Mesenchymal stem cell (in vitro differentiated cells and primary cell): ENCODE measurements around the gene ERICH2.
"Not testable (repeated sequence)": the region's sequence is repeated elsewhere in the genome, so short reads cannot be mapped to it uniquely, and the experiment has no call there.

Experiments used
- DNase-seq: peaks from one replicate; pipeline ENCODE4 v3.0.0-alpha.2; 2013
- H2AFZ ChIP-seq: one replicate; pipeline ENCODE4 v1.6.1; 2013; ENCODE audit warnings: low read depth, mild to moderate bottlenecking, control low read depth, inconsistent platforms, low read length, moderate library complexity
- H2AK5ac ChIP-seq: 2 replicates; pipeline ENCODE4 v1.6.1; 2013; ENCODE audit warnings: low read length, moderate library complexity, mild to moderate bottlenecking, inconsistent platforms; ENCODE audit not compliant: severe bottlenecking
- H2BK120ac ChIP-seq: one replicate; pipeline ENCODE4 v1.6.1; 2013; ENCODE audit warnings: low read depth, mild to moderate bottlenecking, inconsistent platforms, low read length, moderate library complexity
- H2BK12ac ChIP-seq, 2 experiments: one replicate each; pipeline ENCODE4 v1.6.1; 2013; ENCODE audit warnings: inconsistent platforms in 2 of 2, low read length in 2 of 2, mild to moderate bottlenecking in 2 of 2, moderate library complexity in 2 of 2, control low read depth in 1 of 2
- H2BK15ac ChIP-seq: one replicate; pipeline ENCODE4 v1.6.1; 2013; ENCODE audit warnings: mild to moderate bottlenecking, low read depth, inconsistent platforms; ENCODE audit not compliant: poor library complexity, severe bottlenecking
- H2BK5ac ChIP-seq: 2 replicates; pipeline ENCODE4 v1.6.1; 2013; ENCODE audit warnings: low read depth, mild to moderate bottlenecking, low read length, control low read depth, inconsistent platforms; ENCODE audit not compliant: poor library complexity, severe bottlenecking
- H3K14ac ChIP-seq, 2 experiments: one replicate each; pipeline ENCODE4 v1.6.1; 2013; ENCODE audit warnings: inconsistent platforms in 2 of 2, low read length in 2 of 2, control low read depth in 1 of 2, mild to moderate bottlenecking in 1 of 2, moderate library complexity in 1 of 2
- H3K18ac ChIP-seq, 2 experiments: one replicate each; pipeline ENCODE4 v1.6.1; 2013; ENCODE audit warnings: inconsistent platforms in 2 of 2, low read length in 2 of 2, control low read depth in 1 of 2, low read depth in 1 of 2, mild to moderate bottlenecking in 1 of 2
- H3K23ac ChIP-seq, 2 experiments: one replicate each; pipeline ENCODE4 v1.6.1; 2013; ENCODE audit warnings: inconsistent platforms in 2 of 2, low read length in 2 of 2, mild to moderate bottlenecking in 2 of 2, moderate library complexity in 2 of 2, control low read depth in 1 of 2
- H3K27ac ChIP-seq: 2 replicates; pipeline ENCODE4 v1.5.1; 2013; ENCODE audit warnings: mild to moderate bottlenecking, moderate library complexity, low read length, control low read depth, inconsistent platforms; ENCODE audit not compliant: poor library complexity, severe bottlenecking
- H3K27me3 ChIP-seq, 2 experiments: 2 replicates each; pipeline versions ENCODE4 v1.6.1 to v1.7.0; 2013; ENCODE audit warnings: low read length in 2 of 2, mild to moderate bottlenecking in 2 of 2, moderate library complexity in 2 of 2, control low read depth in 1 of 2, inconsistent platforms in 1 of 2; ENCODE audit not compliant: control insufficient read depth in 1 of 2, insufficient read depth in 1 of 2
- H3K36me3 ChIP-seq, 2 experiments: 2 replicates each; pipeline versions ENCODE4 v1.6.1 to v1.7.0; 2013; ENCODE audit warnings: low read length in 2 of 2, control low read depth in 1 of 2, inconsistent platforms in 1 of 2, low read depth in 1 of 2, mild to moderate bottlenecking in 1 of 2; ENCODE audit not compliant: insufficient read depth in 2 of 2, control insufficient read depth in 1 of 2
- H3K4ac ChIP-seq, 2 experiments: one replicate each; pipeline ENCODE4 v1.6.1; 2013; ENCODE audit warnings: inconsistent platforms in 2 of 2, low read length in 2 of 2, mild to moderate bottlenecking in 2 of 2, moderate library complexity in 2 of 2, control low read depth in 1 of 2, low read depth in 1 of 2
- H3K4me1 ChIP-seq: 2 replicates; pipeline ENCODE4 v1.6.1; 2013; ENCODE audit warnings: low read depth, low read length, control low read depth; ENCODE audit not compliant: control insufficient read depth, insufficient read depth
- H3K4me2 ChIP-seq: 2 replicates; pipeline ENCODE4 v1.6.1; 2013; ENCODE audit warnings: low read length, mild to moderate bottlenecking, inconsistent platforms; ENCODE audit not compliant: poor library complexity, severe bottlenecking
- H3K4me3 ChIP-seq, 2 experiments: 2 replicates each; pipeline versions ENCODE4 v1.5.1 to v1.7.0; 2013; ENCODE audit warnings: low read length in 2 of 2, mild to moderate bottlenecking in 2 of 2, control low read depth in 1 of 2, low read depth in 1 of 2; ENCODE audit not compliant: insufficient read depth in 1 of 2
- H3K79me1 ChIP-seq: replicated peaks from 2 replicates; pipeline ENCODE4 v1.6.1; 2013; ENCODE audit warnings: mild to moderate bottlenecking, control low read depth, low read length, inconsistent platforms; ENCODE audit not compliant: poor library complexity, severe bottlenecking
- H3K9ac ChIP-seq: 2 replicates; pipeline ENCODE4 v1.7.0; 2013; ENCODE audit warnings: mild to moderate bottlenecking, low read length, moderate library complexity
- H3K9me3 ChIP-seq: 2 replicates; pipeline ENCODE4 v1.7.0; 2013; ENCODE audit warnings: mild to moderate bottlenecking, low read length; ENCODE audit not compliant: control insufficient read depth
- H4K8ac ChIP-seq: one replicate; pipeline ENCODE4 v1.6.1; 2013; ENCODE audit warnings: inconsistent platforms, mild to moderate bottlenecking, low read length, moderate library complexity
- H4K91ac ChIP-seq: one replicate; pipeline ENCODE4 v1.6.1; 2013; ENCODE audit warnings: mild to moderate bottlenecking, low read length, inconsistent platforms
- WGBS: methylation state at CpG from one replicate; pipeline ENCODE4 v1.1.7; 2013; ENCODE audit warnings: mixed read lengths; 5-methylcytosine and 5-hydroxymethylcytosine counted together

Gene ERICH2

GRCh38 chr2:170733798-170734600, 36.2 kb upstream of the ERICH2 start:
- Histone ChIP-seq H2BK120ac (no peak overlapping the region), H2BK5ac (no peak overlapping the region), H3K4ac (no peak overlapping the region), H2AK5ac (no peak overlapping the region), H4K8ac (no peak overlapping the region), H4K91ac (no peak overlapping the region), H3K9ac (no peak overlapping the region), H3K9me3 (no peaks in the 10 kb centered on the region), H3K27me3 (peaks cover 0 to 9% of the 10 kb centered on the region in 2 experiments), H2BK15ac (no peak overlapping the region), H3K4me3 (no peak overlapping the region), H3K36me3 (no peaks in the 10 kb centered on the region), H3K18ac (no peak overlapping the region), H3K4me2 (no peak overlapping the region), H3K14ac (no peak overlapping the region), H3K27ac (no peak overlapping the region), H3K23ac (no peak overlapping the region), H2BK12ac (no peak overlapping the region), H3K4me1 (peaks cover 2% of the 10 kb centered on the region), H3K79me1 (no peaks in the 10 kb centered on the region), H2AFZ (no peak overlapping the region)
- 0% methylated on average over 1 of the region's 1 CpG for WGBS
- DNase-seq: no peak

- not testable (repeated sequence) for H3K4ac ChIP-seq, H2AK5ac ChIP-seq, H2AFZ ChIP-seq, H4K8ac ChIP-seq, H3K9me3 ChIP-seq, H3K23ac ChIP-seq, H2BK15ac ChIP-seq, H3K79me1 ChIP-seq, H3K14ac ChIP-seq, H2BK12ac ChIP-seq, H3K36me3 ChIP-seq, H3K18ac ChIP-seq, H3K9ac ChIP-seq, H2BK5ac ChIP-seq, H3K4me2 ChIP-seq, H3K4me3 ChIP-seq, H2BK120ac ChIP-seq, H4K91ac ChIP-seq, H3K27ac ChIP-seq, H3K4me1 ChIP-seq, H3K27me3 ChIP-seq, DNase-seq
- 100% methylated on average over 1 of the region's 2 CpGs for WGBS
Observed at GRCh38 chr2:170734601-170735000, 35.6 kb upstream of the ERICH2 start.

DNA sequence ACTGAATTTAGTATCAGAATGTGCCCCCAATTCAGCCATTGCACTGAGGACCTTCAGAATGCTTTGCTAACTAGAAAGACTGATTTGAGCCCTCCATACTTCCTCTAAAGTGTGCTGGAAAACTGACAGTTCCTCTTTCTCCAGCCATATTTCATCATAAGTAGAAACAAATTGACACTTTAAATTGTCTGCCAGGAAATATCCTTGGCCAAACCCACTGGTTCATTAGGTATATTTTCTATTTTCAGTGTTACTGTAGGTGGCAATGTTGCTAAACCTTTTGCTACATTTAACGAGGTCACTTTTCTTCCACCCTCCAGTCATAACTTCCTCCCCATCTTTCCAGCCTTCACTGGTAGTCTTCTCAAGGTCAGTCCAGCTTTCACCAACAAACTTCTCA, 33.5 kb upstream of the ERICH2 start:
- Histone ChIP-seq H2BK15ac (no peak overlapping the region), H4K91ac (no peak overlapping the region), H3K14ac (no peak overlapping the region), H3K4ac (no peak overlapping the region), H3K9ac (no peak overlapping the region), H2BK5ac (no peak overlapping the region), H3K4me2 (no peak overlapping the region), H2AFZ (no peak overlapping the region), H2BK12ac (no peak overlapping the region), H3K27me3 (peaks cover 0 to 5% of the 10 kb centered on the region in 2 experiments), H3K27ac (no peak overlapping the region), H3K4me1 (peaks cover 6% of the 10 kb centered on the region), H2AK5ac (no peak overlapping the region), H3K4me3 (no peak overlapping the region), H3K9me3 (no peaks in the 10 kb centered on the region), H3K79me1 (no peaks in the 10 kb centered on the region), H3K18ac (no peak overlapping the region), H3K23ac (no peak overlapping the region), H3K36me3 (no peaks in the 10 kb centered on the region), H4K8ac (no peak overlapping the region), H2BK120ac (no peak overlapping the region)
- no peak for DNase-seq
- 61% methylated on average over 1 of the region's 1 CpG for WGBS

DNA sequence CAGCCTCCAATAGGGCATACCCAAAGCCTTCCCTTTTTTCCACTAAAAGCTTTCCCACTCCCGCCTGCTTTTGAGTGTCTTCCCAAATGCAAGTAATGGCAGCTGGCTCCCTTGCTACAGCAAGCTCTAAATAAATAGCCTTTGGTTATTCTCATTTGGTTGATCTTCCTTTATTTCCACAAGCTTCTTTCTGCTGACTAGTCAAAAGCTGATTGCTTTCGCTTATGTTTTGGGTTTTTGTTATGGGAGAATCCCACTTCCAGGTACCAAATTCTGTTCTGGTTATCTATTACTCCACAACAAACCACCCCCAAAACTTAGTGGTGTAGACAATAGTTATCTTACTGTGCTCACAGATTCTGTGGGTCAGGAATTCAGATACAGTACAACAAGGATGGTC, 32.8 kb upstream of the ERICH2 start:
- 97% methylated on average over 1 of the region's 2 CpGs for WGBS
- H2BK5ac ChIP-seq: no peak overlapping the region

More for the DNA sequence above, 32.8 kb upstream of the ERICH2 start:
- Histone ChIP-seq H3K4ac (no peak overlapping the region), H3K18ac (no peak overlapping the region), H2BK12ac (no peak overlapping the region), H3K4me1 (peaks cover 6% of the 10 kb centered on the region), H4K91ac (no peak overlapping the region), H2BK120ac (no peak overlapping the region), H4K8ac (no peak overlapping the region), H3K23ac (no peak overlapping the region), H2BK15ac (no peak overlapping the region), H2AK5ac (peak overlapping the region; percentile 94), H3K79me1 (no peaks in the 10 kb centered on the region), H3K14ac (no peak overlapping the region), H3K4me3 (no peak overlapping the region), H3K27ac (no peak overlapping the region), H3K27me3 (peaks cover 0 to 5% of the 10 kb centered on the region in 2 experiments), H3K9me3 (no peaks in the 10 kb centered on the region), H3K4me2 (no peak overlapping the region), H2AFZ (no peak overlapping the region), H3K36me3 (no peaks in the 10 kb centered on the region), H3K9ac (no peak overlapping the region)
- DNase-seq: no peak
